GM23248 (cell line): ENCODE results near the gene MVB12B.

ENCODE experiments used
- EZH2 ChIP-seq: fragments of 200-600 bp; sonication (generic); IDR thresholded peaks from 2 replicates; pipeline ENCODE4 v1.6.1; 2018; ENCODE audit warnings: antibody characterized with exemption, mild to moderate bottlenecking; ENCODE audit not compliant: insufficient read depth, poor library complexity, severe bottlenecking
- EZH2phosphoT487 ChIP-seq: fragments of 200-600 bp; sonication (generic); IDR thresholded peaks from 2 replicates; pipeline ENCODE4 v1.6.1; 2018; ENCODE audit warnings: antibody characterized with exemption, moderate library complexity, mild to moderate bottlenecking, low read depth; ENCODE audit not compliant: insufficient read depth

DNA sequence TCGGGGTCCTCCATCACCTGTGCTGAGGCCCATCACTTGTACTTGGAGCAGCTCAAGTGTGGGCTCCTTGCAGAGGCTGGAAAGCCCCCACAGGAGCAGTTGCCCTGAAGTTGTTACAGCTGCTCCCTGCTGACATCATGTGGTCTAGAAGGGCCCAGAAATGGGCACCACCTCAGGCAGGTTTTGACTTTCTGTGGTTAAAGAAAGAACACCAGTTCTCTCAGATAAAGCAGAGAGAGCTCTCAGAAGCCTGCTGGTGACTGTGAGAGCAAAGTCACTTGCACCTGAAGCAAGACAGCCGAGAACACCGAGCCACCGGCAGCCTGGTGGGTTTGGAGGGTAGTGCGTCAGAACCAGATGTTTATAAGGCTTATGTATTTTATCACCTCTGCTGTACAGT, 70.4 kb downstream of the MVB12B start:
- no peak for TF ChIP-seq EZH2
- no peak for TF ChIP-seq EZH2phosphoT487
